Measurements from ENCODE around the gene ANGPTL8.

- TF ChIP-seq CTCF (IDR thresholded peaks at IDR 0.05) (peak in 1 of 4 experiments; percentile 32), POLR2A (IDR thresholded peaks at IDR 0.05) (no peak), EP300 (IDR thresholded peaks at IDR 0.05) (no peak)
Observed at GRCh38 chr19:11204076-11204602, 35.3 kb upstream of the ANGPTL8 start.

All from gastroesophageal sphincter (tissue), 3 donors.